ENCODE measurements around the gene SH3RF3.
"Not testable (repeated sequence)": the region's sequence is repeated elsewhere in the genome, so short reads cannot be mapped to it uniquely, and the experiment has no call there.

Gene SH3RF3

GRCh38 chr2:109222825-109223471 lies 93.9 kb downstream of the SH3RF3 start:
- DNase-seq: no peak

DNA sequence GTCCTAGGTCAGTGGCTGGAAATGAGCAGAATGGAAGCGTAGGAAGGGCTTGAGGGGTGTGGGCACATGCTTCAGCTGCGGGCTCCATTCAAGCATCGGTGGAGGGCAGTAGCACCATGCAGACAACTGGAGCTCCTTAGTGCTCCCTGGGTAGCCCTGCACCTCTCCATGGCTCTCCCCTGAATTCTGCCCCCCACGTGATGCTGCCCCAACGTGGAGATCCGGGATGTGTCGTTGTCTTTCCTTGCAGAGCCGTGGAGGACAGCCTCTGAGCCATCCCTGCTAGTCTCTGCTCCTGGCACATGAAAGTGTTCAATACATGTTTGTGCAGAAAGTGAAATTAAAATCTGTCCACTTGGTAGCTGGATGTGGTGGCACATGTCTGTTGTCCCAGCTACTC lies 94.5 kb downstream of the SH3RF3 start:
- no peak for DNase-seq

DNA sequence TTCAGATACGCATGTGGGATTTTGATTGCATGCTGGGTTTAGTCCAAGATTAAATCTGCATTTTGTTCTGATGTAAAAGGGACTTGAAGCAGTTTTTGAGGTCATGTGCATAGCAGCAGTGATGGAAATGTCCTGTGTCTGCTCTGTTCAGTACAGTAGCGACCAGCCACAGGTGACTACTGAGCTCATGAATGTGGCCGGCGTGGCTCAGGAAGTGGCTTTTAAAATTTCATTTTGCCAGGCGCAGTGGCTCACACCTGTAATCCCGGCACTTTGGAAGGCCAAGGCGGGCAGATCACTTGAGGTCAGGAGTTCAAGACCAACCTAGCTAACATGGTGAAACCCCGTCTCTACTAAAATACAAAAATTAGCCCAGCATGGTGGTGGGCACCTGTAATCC lies 95.3 kb downstream of the SH3RF3 start:
- DNase-seq: not testable (repeated sequence)

- DNase-seq: no peak
Measured at GRCh38 chr2:109225170-109225782, 96.3 kb downstream of the SH3RF3 start.

DNA sequence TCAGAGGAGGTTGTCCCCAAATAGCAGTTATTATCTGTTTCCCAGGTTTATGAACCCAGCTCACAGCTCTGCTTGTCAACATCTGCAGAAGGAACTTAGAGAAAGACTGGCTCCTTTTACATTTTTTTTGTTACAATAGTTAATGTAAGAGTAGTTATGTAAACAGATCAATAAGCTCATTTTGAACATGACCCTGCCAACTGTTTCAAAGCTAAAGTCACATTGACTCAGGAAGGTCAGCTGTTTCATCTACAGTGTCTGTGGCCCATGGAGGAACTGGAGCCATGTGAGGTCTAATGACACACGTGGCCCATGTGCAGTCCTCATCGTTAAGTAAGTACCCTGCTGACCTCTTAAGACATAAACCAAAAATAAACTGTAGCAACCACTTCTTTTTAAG lies 97.1 kb downstream of the SH3RF3 start:
- DNase-seq: no peak

DNA sequence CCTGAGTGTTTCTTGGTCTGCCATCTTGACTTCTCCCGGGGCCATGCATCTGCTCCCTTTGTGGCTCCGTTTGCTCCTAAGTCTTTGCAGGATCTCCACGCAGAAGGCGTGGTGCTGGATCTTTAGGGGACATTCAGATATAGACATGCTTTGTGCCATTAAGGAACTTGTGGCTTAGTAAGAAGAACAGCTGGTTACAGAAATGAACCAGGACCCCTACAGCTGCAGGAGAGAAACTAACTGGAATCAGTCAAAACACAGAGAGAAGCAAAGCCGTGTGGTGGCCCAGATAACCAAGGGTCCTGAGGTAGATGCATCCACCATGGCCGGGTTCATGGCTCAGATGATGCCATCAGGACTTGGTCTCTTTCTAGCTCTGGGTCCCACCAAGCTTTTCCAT lies 97.6 kb downstream of the SH3RF3 start:
- DNase-seq: no peak

GRCh38 chr2:109229094-109229675 lies 100.2 kb downstream of the SH3RF3 start:
- no peak for DNase-seq

DNA sequence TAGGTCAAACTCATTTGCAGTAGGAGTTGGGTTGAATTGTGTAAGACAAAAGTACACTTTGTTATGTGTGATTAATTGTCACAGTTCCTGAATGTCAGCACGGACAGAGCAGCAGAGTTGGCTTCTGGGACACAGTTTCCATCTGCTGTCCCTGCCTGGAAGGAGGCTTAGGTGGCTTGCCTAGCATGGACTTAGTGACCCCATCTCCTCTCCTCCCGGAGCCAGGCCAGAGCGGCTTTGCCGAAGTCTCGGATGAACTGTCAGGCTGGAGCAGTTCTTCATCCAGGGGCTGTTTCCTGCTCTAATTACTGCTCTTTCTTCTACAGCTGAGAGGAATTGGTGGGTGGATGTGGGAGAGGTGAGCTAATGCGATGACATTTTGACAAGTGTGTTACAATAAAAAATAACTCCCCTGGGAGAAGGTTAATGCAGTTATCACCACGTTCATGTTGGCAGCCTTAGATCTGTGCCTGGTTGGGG lies 102.0 kb downstream of the SH3RF3 start:
- DNase-seq: no peak

- no peak for DNase-seq
Measured at GRCh38 chr2:109231428-109231827, 102.4 kb downstream of the SH3RF3 start.

DNA sequence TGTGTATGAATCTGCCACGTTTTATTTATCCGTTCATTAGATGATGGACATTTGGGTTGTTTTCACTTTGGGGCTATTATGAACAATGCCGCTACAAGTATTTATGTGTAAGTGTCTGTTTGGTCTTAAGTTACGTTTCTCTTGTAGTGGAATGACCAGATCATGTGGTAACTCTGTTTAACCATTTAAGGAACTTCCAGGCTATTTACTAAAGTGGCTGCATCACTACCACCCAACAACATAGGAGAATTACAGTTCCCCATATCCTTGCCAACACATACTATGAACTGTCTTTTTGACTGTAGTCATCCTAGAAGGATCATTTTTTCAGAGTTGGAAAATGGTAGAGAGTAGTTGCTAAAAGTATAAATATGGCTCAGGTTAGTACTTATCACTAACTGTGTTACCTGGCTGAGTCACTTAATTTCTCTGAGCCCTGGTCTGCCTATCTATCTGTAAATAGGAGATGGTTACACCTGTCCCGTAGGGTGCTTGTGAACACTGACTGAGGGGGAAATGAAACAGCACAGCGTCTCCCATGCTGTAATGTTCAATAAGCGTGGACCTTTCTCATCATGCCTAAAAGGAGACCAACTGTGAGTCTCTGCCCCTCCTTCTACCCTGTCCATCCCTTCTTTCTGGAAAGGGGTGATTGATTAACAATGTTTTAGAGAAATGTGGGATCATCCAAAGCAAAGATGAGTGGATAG lies 103.1 kb downstream of the SH3RF3 start:
- no peak for DNase-seq

DNA sequence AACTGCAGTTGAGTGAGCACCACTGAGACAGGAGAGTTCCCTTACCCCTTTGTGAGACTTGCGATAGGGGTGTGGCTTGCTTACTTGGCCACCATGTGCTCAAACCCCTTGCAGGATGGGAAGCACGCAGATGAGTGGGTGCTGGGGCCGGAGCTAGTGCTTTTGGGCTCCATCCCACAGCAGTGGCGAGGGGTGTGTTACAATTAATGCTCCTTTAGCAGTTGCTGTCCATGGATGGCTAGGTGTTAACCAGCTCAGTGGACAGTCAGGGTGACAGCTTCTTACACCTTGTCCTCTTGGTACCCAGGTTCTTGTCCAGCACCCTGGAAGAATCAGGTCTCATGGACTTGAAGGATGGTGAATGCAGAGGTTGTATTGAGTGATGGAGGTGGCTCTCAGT lies 103.9 kb downstream of the SH3RF3 start:
- DNase-seq: no peak

- DNase-seq: no peak
Measured at GRCh38 chr2:109233643-109234042, 104.6 kb downstream of the SH3RF3 start.

DNA sequence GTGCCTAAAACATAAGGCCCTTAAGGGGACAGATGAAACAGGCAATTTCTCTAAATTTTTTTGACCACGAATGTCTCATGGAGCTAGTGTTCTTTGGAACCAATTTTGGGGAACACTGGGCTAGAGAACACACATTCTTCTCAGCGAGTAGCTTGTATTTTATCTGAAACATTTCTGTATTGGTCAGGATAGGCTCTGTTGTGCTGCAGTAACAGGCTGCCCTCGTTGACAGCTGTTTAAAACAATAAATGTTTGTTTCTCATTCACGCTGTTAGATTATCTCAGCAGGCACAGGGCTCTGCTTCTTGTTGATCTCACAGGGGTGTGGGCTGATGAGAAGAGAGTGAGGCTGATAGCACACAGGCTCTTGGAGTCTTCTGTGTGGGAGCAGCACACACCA lies 105.3 kb downstream of the SH3RF3 start:
- no peak for DNase-seq

- DNase-seq: no peak
Measured at GRCh38 chr2:109236147-109236546, 107.1 kb downstream of the SH3RF3 start.

DNA sequence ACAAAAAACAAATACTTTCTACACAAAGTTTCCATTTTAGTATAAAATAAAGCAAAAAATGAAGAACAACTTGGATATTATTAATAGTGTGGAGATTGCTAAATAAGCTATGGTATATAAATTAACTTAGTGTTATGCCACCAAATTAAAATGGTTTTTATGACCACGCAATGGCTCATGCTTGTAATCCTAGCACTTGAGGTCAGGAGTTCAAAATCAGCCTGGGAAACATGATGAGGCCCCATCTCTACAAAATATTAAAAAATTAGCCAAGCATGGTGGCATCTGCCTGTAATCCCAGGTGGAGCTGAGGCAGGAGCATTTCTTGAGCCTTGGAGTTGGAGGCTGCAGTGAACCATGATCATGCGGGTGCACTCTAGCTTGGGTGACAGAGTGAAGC lies 108.8 kb downstream of the SH3RF3 start:
- no peak for DNase-seq

DNA sequence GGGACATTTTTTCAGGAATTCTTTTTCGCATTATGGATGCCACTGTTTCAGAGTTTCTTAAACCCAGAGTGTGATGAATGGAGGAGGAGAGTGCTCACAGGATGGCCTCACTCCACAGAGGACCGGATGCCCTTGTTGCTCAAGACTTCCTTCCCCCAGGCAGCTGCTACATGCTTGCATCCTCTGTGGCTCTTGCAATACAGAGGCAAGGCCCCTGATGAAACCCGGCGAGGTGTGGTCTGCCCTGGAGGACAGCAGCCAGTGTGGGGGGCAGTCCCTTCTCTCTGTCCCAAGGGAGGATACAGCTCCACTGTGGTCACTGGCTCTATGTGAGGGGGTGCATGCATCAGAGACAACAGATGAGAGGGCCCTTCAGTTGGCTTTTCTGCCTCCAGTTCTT lies 109.6 kb downstream of the SH3RF3 start:
- DNase-seq: no peak

- no peak for DNase-seq
Measured at GRCh38 chr2:109239720-109240119, 110.7 kb downstream of the SH3RF3 start.

DNA sequence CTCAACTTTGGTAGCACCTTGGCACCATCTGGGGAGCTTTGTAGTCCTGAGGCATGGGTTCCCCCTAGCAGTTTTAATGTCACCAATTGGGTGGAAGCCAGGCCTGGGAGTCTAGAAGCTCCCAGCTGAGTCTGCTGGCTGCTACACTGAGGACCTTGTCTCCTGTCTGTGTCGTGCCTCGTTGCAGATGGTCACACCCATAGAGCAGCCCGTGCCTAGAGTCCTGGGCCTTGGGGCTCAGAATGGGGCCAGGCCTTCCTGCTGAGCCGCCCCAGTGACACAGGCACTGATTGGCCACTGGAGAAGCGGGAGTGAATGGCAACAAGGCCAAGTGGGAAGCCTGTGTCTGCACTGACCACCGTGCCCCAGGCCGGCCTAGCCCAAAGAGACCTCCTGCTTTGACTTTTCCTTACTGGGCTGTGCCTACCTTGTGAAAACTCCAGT lies 113.2 kb downstream of the SH3RF3 start:
- no peak for DNase-seq

GRCh38 chr2:109242654-109243331 lies 113.8 kb downstream of the SH3RF3 start:
- DNase-seq: no peak

DNA sequence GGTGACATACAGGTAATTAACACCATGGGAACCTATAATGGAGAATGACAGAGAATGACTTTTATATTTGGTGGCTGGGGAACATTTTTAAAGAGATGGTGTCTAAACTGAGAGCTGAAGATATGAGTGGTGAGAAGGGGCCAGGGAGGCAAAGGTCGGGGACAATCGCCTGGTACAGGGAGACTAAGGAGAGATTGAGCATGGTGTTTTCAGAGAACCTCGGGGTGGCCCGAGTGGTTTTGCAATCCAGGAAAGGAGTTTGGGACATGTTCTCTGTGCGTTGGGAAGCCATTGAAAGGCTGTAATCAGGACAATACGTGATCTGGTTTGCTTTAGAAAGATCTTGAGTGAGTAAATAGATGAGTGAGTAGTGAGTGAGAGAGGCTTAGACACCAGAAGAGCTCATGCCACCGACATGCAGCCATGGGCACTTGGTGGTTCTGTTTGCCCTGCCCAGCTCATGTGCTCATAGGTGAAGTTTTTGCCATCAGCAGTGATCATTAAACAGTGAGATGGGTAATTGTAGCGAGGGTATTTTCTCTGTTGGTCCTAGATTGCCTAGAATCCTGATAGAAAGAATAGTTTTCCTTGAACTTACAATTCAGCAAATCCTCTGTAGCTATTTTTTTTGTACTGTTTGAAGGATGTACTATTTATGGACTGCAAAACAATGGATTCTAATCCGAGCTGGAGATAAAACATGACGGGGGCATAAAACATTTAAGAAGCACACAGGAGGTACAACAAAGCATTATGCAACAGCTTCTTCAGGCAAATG lies 114.7 kb downstream of the SH3RF3 start:
- no peak for DNase-seq

- no peak for DNase-seq
Measured at GRCh38 chr2:109244304-109244582, 115.2 kb downstream of the SH3RF3 start.

GRCh38 chr2:109244750-109245382 lies 115.9 kb downstream of the SH3RF3 start:
- no peak for DNase-seq

Data from activated CD4-positive, alpha-beta T cell treated with anti-CD3 and anti-CD28 coated beads for 1 hour (primary cell).